Measurements from ENCODE around the gene PRKCG. TPM values are rescaled to one million over a fixed set of nuclear protein-coding genes. Genes with fewer than 3 reads are reported as not detected.
A peak's percentile ranks its signal among the peaks of the same experiment; 100 is the strongest.

The PRKCG gene
- total RNA-seq, 2 experiments from 2014 or later = not detected

- Histone ChIP-seq H4K20me1 (ENCODE audit: insufficient read depth, low read length) (no peaks in the 10 kb centered on the region), H3K4me1 (ENCODE audit: insufficient read depth, low read length, poor library complexity, severe bottlenecking) (no peaks in the 10 kb centered on the region), H3K79me2 (ENCODE audit: insufficient read depth, low read depth, low read length) (no peaks in the 10 kb centered on the region), H3K4me2 (ENCODE audit: low read length) (peak overlapping the region; percentile 23; the same call in 1 of the 2 replicates), H3K27ac (ENCODE audit: low read depth, low read length, poor library complexity, severe bottlenecking) (no peak overlapping the region), H3K4me3 (ENCODE audit: low read depth, low read length, poor library complexity, severe bottlenecking) (no peak overlapping the region), H3K9me3 (ENCODE audit: low read length) (no peaks in the 10 kb centered on the region), H3K36me3 (ENCODE audit: insufficient read depth, low read length) (no peaks in the 10 kb centered on the region), H3K9me2 (ENCODE audit: insufficient read depth, low read length) (no peaks in the 10 kb centered on the region), H2AFZ (ENCODE audit: low read length) (no peak overlapping the region)
- ChIA-PET POLR2A (no interaction called here), CTCF (ENCODE audit: unreplicated experiment) (no interaction called here)
- intact Hi-C loops (cut with micrococcal nuclease; ENCODE audit: unreplicated experiment) = no loop called here
- TF ChIP-seq CTCF (conservative IDR thresholded peaks at IDR 0.05; ENCODE audit: low read length) = no peak
- TF ChIP-seq EZH2phosphoT487 (IDR thresholded peaks at IDR 0.05; ENCODE audit: borderline replicate concordance, low read depth, low read length) = no peak
- DNase-seq (ENCODE audit: low spot score) = peak; percentile 22
- BruUV-seq (replicated peaks) = no TSS peak
These were observed 69.4 kb downstream of the PRKCG start for GRCh38 chr19:53951436-53951835.

GRCh38 chr19:53951947-53952346 lies 70.0 kb downstream of the PRKCG start:
- no TSS peak for BruUV-seq (replicated peaks)
- H2AFZ ChIP-seq (ENCODE audit: low read length) = no peak overlapping the region
- no peak for TF ChIP-seq CTCF (conservative IDR thresholded peaks at IDR 0.05; ENCODE audit: low read length)
- TF ChIP-seq EZH2phosphoT487 (IDR thresholded peaks at IDR 0.05; ENCODE audit: borderline replicate concordance, low read depth, low read length) = no peak
- intact Hi-C loops (cut with micrococcal nuclease; ENCODE audit: unreplicated experiment) = no loop called here
- no peak overlapping the region for H3K27ac ChIP-seq (ENCODE audit: low read depth, low read length, poor library complexity, severe bottlenecking)
- H3K9me2 ChIP-seq (ENCODE audit: insufficient read depth, low read length) = no peaks in the 10 kb centered on the region
- H4K20me1 ChIP-seq (ENCODE audit: insufficient read depth, low read length) = no peaks in the 10 kb centered on the region
- no peak for DNase-seq (ENCODE audit: low spot score)
- POLR2A ChIA-PET = interaction anchor here (0.6 kb wide), 1 partner anchor 1677 kb away, joined by 3 read pairs; no protein-coding TSS in a partner anchor
- CTCF ChIA-PET (ENCODE audit: unreplicated experiment) = no interaction called here
- H3K79me2 ChIP-seq (ENCODE audit: insufficient read depth, low read depth, low read length) = no peaks in the 10 kb centered on the region
- no peaks in the 10 kb centered on the region for H3K4me1 ChIP-seq (ENCODE audit: insufficient read depth, low read length, poor library complexity, severe bottlenecking)
- H3K4me2 ChIP-seq (ENCODE audit: low read length) = no peak overlapping the region
- H3K36me3 ChIP-seq (ENCODE audit: insufficient read depth, low read length) = no peaks in the 10 kb centered on the region
- no peaks in the 10 kb centered on the region for H3K9me3 ChIP-seq (ENCODE audit: low read length)
- no peak overlapping the region for H3K4me3 ChIP-seq (ENCODE audit: low read depth, low read length, poor library complexity, severe bottlenecking)

- DNase-seq (ENCODE audit: low spot score) = no peak
- Histone ChIP-seq H3K79me2 (ENCODE audit: insufficient read depth, low read depth, low read length) (no peaks in the 10 kb centered on the region), H3K27ac (ENCODE audit: low read depth, low read length, poor library complexity, severe bottlenecking) (no peak overlapping the region), H3K4me3 (ENCODE audit: low read depth, low read length, poor library complexity, severe bottlenecking) (no peak overlapping the region), H3K4me2 (ENCODE audit: low read length) (no peak overlapping the region), H2AFZ (ENCODE audit: low read length) (no peak overlapping the region), H3K9me2 (ENCODE audit: insufficient read depth, low read length) (no peaks in the 10 kb centered on the region), H3K4me1 (ENCODE audit: insufficient read depth, low read length, poor library complexity, severe bottlenecking) (no peaks in the 10 kb centered on the region), H4K20me1 (ENCODE audit: insufficient read depth, low read length) (no peaks in the 10 kb centered on the region), H3K36me3 (ENCODE audit: insufficient read depth, low read length) (no peaks in the 10 kb centered on the region), H3K9me3 (ENCODE audit: low read length) (no peaks in the 10 kb centered on the region)
- ChIA-PET POLR2A (no interaction called here), CTCF (ENCODE audit: unreplicated experiment) (no interaction called here)
- intact Hi-C loops (cut with micrococcal nuclease; ENCODE audit: unreplicated experiment) = no loop called here
- no TSS peak for BruUV-seq (replicated peaks)
- TF ChIP-seq EZH2phosphoT487 (IDR thresholded peaks at IDR 0.05; ENCODE audit: borderline replicate concordance, low read depth, low read length) (no peak), CTCF (conservative IDR thresholded peaks at IDR 0.05; ENCODE audit: low read length) (no peak)
These were observed 71.4 kb downstream of the PRKCG start for GRCh38 chr19:53953383-53953782.

Other genes with a start within 250 kb of the PRKCG start
- gene NLRP12, start 57.9 kb upstream of the PRKCG start, total RNA-seq (2014; rRNA removed; shearing (Covaris generic)) = not detected in 2 replicates
- not detected in 2 replicates for gene NLRP12, start 57.9 kb upstream of the PRKCG start, total RNA-seq (2022)
- 0.98 and 3.2 TPM in 2 replicates for gene MYADM, start 14.3 kb upstream of the PRKCG start, total RNA-seq (2014; rRNA removed; shearing (Covaris generic))
- gene MYADM, start 14.3 kb upstream of the PRKCG start, total RNA-seq (2022) = 0.55 and 0.82 TPM in 2 replicates
- not detected in 2 replicates for gene CACNG7, start 27.1 kb downstream of the PRKCG start, total RNA-seq (2014; rRNA removed; shearing (Covaris generic))
- not detected in 2 replicates for gene CACNG7, start 27.1 kb downstream of the PRKCG start, total RNA-seq (2022)
- not detected in 2 replicates for gene CACNG8, start 80.7 kb downstream of the PRKCG start, total RNA-seq (2014; rRNA removed; shearing (Covaris generic))
- gene CACNG8, start 80.7 kb downstream of the PRKCG start, total RNA-seq (2022) = not detected in 2 replicates
- 4.9 and 5.9 TPM in 2 replicates for gene CACNG6, start 109.4 kb downstream of the PRKCG start, total RNA-seq (2014; rRNA removed; shearing (Covaris generic))
- 1.2 and 1.8 TPM in 2 replicates for gene CACNG6, start 109.4 kb downstream of the PRKCG start, total RNA-seq (2022)
- gene VSTM1, start 181.7 kb downstream of the PRKCG start, total RNA-seq (2014; rRNA removed; shearing (Covaris generic)) = not detected in 2 replicates
- not detected in 2 replicates for gene VSTM1, start 181.7 kb downstream of the PRKCG start, total RNA-seq (2022)
- not detected in 2 replicates for gene TARM1, start 199.2 kb downstream of the PRKCG start, total RNA-seq (2014; rRNA removed; shearing (Covaris generic))
- gene TARM1, start 199.2 kb downstream of the PRKCG start, total RNA-seq (2022) = not detected in 2 replicates
- gene OSCAR, start 218.6 kb downstream of the PRKCG start, total RNA-seq (2014; rRNA removed; shearing (Covaris generic)) = 0.15 and 0.32 TPM in 2 replicates
- gene OSCAR, start 218.6 kb downstream of the PRKCG start, total RNA-seq (2022) = 0.39 TPM in 1 of 2 replicates, not detected in the other
- 32.0 and 92.4 TPM in 2 replicates for gene NDUFA3, start 220.7 kb downstream of the PRKCG start, total RNA-seq (2014; rRNA removed; shearing (Covaris generic))
- gene NDUFA3, start 220.7 kb downstream of the PRKCG start, total RNA-seq (2022) = 86.3 and 98.2 TPM in 2 replicates
- gene TFPT, start 233.5 kb downstream of the PRKCG start, total RNA-seq (2014; rRNA removed; shearing (Covaris generic)) = 17.2 and 30.1 TPM in 2 replicates
- 17.4 and 20.2 TPM in 2 replicates for gene TFPT, start 233.5 kb downstream of the PRKCG start, total RNA-seq (2022)
- gene PRPF31, start 233.6 kb downstream of the PRKCG start, total RNA-seq (2014; rRNA removed; shearing (Covaris generic)) = 50.9 and 53.0 TPM in 2 replicates
- 47.3 and 47.8 TPM in 2 replicates for gene PRPF31, start 233.6 kb downstream of the PRKCG start, total RNA-seq (2022)